ENCODE results near the gene C15orf40. TPM values are rescaled to one million over a fixed set of nuclear protein-coding genes. Genes with fewer than 3 reads are reported as not detected.

C15orf40 gene
- total RNA-seq, 4 donors from 2014 or later: 5.9 to 14.6 (median 9.5) TPM

DNA sequence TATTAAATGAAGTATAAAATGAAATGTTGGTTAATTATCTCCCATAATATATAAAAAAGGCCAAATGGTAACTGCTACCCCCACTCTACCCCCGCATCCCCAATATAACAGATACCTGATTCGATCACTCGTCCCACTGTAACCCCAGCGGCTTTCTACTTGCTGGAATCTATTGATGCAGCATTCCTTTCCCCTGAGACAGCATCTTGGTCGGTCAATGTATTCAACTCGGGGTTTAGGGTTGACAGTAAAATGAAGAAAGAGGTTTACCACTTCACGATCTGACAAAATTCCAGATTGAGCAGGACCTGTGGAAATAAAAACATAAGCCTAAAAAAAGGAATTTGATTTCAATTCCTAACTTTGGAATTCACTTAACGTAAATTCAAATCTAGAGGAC, 18.6 kb upstream of the C15orf40 start:
- Histone ChIP-seq H3K4me1 (peaks cover 0 to 4% of the 10 kb centered on the region in 2 donors), H3K9me3 (no peaks in the 10 kb centered on the region), H3K27me3 (no peaks in the 10 kb centered on the region), H3K4me3 (no peak overlapping the region), H3K27ac (no peak overlapping the region), H3K36me3 (peaks cover 4 to 36% of the 10 kb centered on the region in 2 donors)
- no peak for DNase-seq
- intact Hi-C loops (cut with DNase I; ENCODE audit: low total_unique reads): no loop called here
- TF ChIP-seq, protein P1, sequence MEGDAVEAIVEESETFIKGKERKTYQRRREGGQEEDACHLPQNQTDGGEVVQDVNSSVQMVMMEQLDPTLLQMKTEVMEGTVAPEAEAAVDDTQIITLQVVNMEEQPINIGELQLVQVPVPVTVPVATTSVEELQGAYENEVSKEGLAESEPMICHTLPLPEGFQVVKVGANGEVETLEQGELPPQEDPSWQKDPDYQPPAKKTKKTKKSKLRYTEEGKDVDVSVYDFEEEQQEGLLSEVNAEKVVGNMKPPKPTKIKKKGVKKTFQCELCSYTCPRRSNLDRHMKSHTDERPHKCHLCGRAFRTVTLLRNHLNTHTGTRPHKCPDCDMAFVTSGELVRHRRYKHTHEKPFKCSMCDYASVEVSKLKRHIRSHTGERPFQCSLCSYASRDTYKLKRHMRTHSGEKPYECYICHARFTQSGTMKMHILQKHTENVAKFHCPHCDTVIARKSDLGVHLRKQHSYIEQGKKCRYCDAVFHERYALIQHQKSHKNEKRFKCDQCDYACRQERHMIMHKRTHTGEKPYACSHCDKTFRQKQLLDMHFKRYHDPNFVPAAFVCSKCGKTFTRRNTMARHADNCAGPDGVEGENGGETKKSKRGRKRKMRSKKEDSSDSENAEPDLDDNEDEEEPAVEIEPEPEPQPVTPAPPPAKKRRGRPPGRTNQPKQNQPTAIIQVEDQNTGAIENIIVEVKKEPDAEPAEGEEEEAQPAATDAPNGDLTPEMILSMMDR (IDR thresholded peaks at IDR 0.05 in 4 of 5, conservative IDR thresholded peaks at IDR 0.05 in 1 of 5): no peak
- TF ChIP-seq POLR2A (IDR thresholded peaks at IDR 0.05): no peak
- no peak for ATAC-seq
- in situ Hi-C loops (cut with MboI; ENCODE audit: low sequenced_read_pairs in 4 of 4): no loop called here

GRCh38 chr15:83018436-83018835, 7.0 kb upstream of the C15orf40 start:
- in situ Hi-C loops (cut with MboI; ENCODE audit: low sequenced_read_pairs in 4 of 4): loop anchor here in 2 of 4 donors (10.0 to 25.0 kb wide), 2 partner anchors 86 to 481 kb away; partner anchors contain the start of genes RPS17 (in 1 of the 2) and TM6SF1 (in 1 of the 2)
- H3K36me3 ChIP-seq: peaks cover 0 to 48% of the 10 kb centered on the region in 2 donors
- H3K4me3 ChIP-seq: no peak overlapping the region
- no peak for DNase-seq
- no peaks in the 10 kb centered on the region for H3K9me3 ChIP-seq
- intact Hi-C loops (cut with DNase I; ENCODE audit: low total_unique reads): loop anchor here (10.0 kb wide), 1 partner anchor 484 kb away; no protein-coding TSS in a partner anchor
- TF ChIP-seq POLR2A (IDR thresholded peaks at IDR 0.05): no peak
- no peak overlapping the region for H3K27ac ChIP-seq
- no peaks in the 10 kb centered on the region for H3K27me3 ChIP-seq
- peaks cover 0 to 4% of the 10 kb centered on the region in 2 donors for H3K4me1 ChIP-seq
- ATAC-seq: no peak

GRCh38 chr15:83016906-83017305, 5.5 kb upstream of the C15orf40 start:
- in situ Hi-C loops (cut with MboI; ENCODE audit: low sequenced_read_pairs in 4 of 4) (loop anchor here in 2 of 4 donors (10.0 to 25.0 kb wide), 2 partner anchors 88 to 480 kb away; partner anchors contain the start of genes RPS17 (in 1 of the 2) and TM6SF1 (in 1 of the 2)), intact Hi-C loops (cut with DNase I; ENCODE audit: low total_unique reads) (loop anchor here (10.0 kb wide), 1 partner anchor 482 kb away; no protein-coding TSS in a partner anchor)
- H3K27ac ChIP-seq: no peak overlapping the region
- H3K27me3 ChIP-seq: no peaks in the 10 kb centered on the region
- no peak overlapping the region for H3K4me3 ChIP-seq
- H3K9me3 ChIP-seq: no peaks in the 10 kb centered on the region
- peaks cover 9 to 11% of the 10 kb centered on the region in 2 donors for H3K4me1 ChIP-seq
- TF ChIP-seq, protein P1 (IDR thresholded peaks at IDR 0.05 in 4 of 5, conservative IDR thresholded peaks at IDR 0.05 in 1 of 5): no peak
- TF ChIP-seq POLR2A (IDR thresholded peaks at IDR 0.05): no peak
- peaks cover 0 to 48% of the 10 kb centered on the region in 2 donors for H3K36me3 ChIP-seq
- no peak for DNase-seq
- ATAC-seq: no peak

- intact Hi-C loops (cut with DNase I; ENCODE audit: low total_unique reads): loop anchor here (10.0 kb wide), 1 partner anchor 481 kb away; no protein-coding TSS in a partner anchor
- H3K4me1 ChIP-seq: peaks cover 16% of the 10 kb centered on the region in 2 donors
- no peaks in the 10 kb centered on the region for H3K27me3 ChIP-seq
- no peaks in the 10 kb centered on the region for H3K9me3 ChIP-seq
- peak overlapping the region in 2 of 4 donors; percentile 43 to 56 for H3K27ac ChIP-seq
- no peak overlapping the region for H3K4me3 ChIP-seq
- H3K36me3 ChIP-seq: peaks cover 0 to 38% of the 10 kb centered on the region in 2 donors
- DNase-seq (no peak), ATAC-seq (no peak)
- no peak for TF ChIP-seq POLR2A (IDR thresholded peaks at IDR 0.05)
- in situ Hi-C loops (cut with MboI; ENCODE audit: low sequenced_read_pairs in 4 of 4): loop anchor here in 2 of 4 donors (10.0 to 25.0 kb wide), 2 partner anchors 89 to 478 kb away; partner anchors contain the start of genes RPS17 (in 1 of the 2) and TM6SF1 (in 1 of the 2)
Observed at GRCh38 chr15:83015361-83015760, 3.9 kb upstream of the C15orf40 start.

DNA sequence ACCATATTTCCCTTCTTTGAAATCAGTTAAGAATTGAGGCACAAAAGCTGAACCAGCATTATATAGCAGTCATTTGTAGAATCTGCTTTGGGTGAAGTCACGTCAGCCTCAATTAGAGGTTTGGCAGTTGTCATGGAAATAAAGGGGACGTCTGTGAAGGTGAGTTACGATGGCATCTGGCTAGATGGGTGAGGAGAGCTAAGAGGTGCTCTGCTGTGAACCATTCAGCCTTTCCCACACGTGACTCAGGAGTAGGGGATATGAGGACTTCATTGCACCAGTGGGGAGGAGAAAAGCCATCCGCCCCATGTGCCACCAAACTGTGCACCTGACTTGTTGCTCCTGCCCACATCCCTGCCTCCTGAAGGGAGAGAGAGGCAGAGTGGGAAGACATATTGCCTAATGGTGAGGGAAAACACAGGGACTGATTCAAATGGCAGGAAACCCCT, 2.8 kb upstream of the C15orf40 start:
- H3K36me3 ChIP-seq: peaks cover 0 to 31% of the 10 kb centered on the region in 2 donors
- no peaks in the 10 kb centered on the region for H3K9me3 ChIP-seq
- no peak for DNase-seq
- H3K27me3 ChIP-seq: no peaks in the 10 kb centered on the region
- in situ Hi-C loops (cut with MboI; ENCODE audit: low sequenced_read_pairs in 4 of 4): loop anchor here in 3 of 4 donors (5.0 to 25.0 kb wide), 3 partner anchors 91 to 477 kb away; partner anchors contain the start of genes TM6SF1 (in 2 of the 3) and RPS17 (in 1 of the 3)
- intact Hi-C loops (cut with DNase I; ENCODE audit: low total_unique reads): loop anchor here (5.0 to 10.0 kb wide), 4 partner anchors 33 to 479 kb away; partner anchors contain the start of gene HDGFL3
- peaks cover 25 to 27% of the 10 kb centered on the region in 2 donors for H3K4me1 ChIP-seq
- peak overlapping the region in 1 of 4 donors; percentile 48 for H3K27ac ChIP-seq
- ATAC-seq: no peak
- no peak overlapping the region for H3K4me3 ChIP-seq
- TF ChIP-seq, protein P1 (IDR thresholded peaks at IDR 0.05 in 4 of 5, conservative IDR thresholded peaks at IDR 0.05 in 1 of 5): no peak
- no peak for TF ChIP-seq POLR2A (IDR thresholded peaks at IDR 0.05)
